Hematopoietic multipotent progenitor cell treated with erythropoietin and hydrocortisone succinate and interleukin-3 and kit ligand, for 4 days (in vitro differentiated cells): ENCODE measurements around the gene PEA15.

Source experiments
- DNase-seq: peaks from one replicate; pipeline ENCODE4 v3.0.0-alpha.2; 2015

The PEA15 gene

DNA sequence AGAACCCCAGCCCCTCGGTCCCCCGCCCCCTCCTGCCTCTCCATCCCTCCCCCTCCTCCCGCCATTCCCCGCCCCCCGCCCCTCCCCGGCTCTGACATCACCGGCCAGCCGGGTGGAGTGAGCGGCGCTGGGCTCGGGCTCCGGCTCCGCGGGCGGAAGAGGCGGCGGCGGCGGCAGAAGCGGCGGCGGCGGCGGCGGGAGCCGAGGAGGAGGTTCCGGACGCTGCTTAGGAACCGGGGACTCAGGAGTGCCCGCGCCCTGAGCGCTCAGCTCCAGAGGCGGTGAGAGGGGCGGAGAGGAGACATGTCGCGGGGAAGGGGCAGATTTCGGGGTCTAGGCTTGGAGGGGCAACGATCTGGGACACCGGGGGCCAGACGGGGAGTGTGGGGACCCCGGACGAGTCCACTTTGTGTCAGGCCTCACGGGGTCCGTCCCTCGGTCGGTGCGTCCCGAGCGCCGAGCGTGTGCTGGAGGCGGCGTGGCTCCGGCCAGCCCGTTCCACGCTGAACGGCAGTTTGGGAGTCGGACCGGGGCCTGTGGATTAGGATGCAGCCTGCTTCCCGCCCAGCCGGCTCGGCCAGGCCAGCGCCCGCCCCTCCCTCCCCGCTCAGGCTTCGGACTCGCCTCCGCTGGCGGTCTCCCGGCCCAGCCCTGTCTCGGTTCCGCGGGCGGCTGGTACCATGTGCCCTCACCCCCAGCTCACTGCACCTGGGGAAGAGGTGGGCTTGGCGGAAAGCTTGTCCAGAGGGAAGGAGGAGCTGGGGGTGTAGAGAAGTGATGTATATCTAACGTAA is at the start of gene PEA15:
Gene PEA15 (plus strand): TSS at position 143 of the 794 bp plus-strand sequence. CDS start 6,161 bp downstream, outside the sequence.
- peak; percentile 83 for DNase-seq

DNA sequence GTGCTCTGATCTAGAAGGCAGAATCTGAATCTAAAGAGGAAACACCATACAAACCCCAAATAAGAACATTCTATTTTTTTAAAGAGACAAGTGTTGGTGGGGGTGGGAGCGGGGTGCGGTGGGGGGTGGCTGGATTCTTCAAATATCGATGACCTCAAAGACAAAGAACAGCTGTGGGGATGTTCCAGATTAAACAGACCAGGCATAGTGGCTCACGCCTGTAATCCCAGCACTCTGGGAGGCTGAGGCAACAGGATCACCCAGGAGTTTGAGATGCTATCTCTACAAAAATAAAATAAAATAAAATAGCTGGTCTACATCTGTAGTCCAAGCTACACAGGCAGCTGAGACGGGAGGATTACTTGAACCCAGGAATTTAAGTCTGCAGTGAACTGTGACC is 48.8 kb upstream of the PEA15 start:
- no peak for DNase-seq

DNA sequence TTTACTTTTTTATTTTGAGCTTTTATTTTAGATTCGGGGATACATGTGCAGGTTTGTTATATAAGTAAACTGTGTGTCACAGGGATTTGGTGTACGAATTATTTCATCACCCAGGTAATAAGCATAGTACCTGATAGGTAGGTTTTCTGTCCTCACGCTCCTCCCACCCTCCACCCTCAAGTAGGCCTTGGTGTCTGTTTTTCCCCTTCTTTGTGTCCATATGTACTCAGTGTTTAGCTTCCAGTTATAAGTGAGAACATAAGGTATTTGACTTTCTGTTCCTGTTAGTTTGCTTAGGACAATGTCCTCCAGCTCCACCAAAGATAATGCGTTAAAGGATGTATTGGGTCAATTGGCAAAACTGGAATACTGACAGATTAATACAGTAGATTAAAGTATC is 48.0 kb upstream of the PEA15 start:
- DNase-seq, result no peak

DNA sequence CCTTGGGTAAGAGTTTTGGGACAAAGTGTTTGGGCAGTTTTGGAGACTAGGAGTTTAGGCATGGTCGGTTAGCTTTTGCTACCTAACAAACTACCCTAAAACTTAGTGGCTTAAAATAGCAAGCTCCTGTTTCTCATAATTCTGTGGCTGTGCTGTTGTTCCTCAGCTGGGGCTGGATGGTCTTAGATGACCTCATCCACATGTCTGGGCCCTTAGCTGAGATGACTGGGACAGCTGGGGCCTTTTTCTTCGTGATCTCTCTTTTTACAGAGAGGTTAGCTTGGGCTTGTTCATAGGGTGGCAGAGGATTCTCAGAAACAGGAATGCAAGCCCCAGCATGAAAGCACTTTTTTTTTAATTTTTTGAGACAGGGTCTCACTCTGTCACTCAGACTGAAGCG is 47.2 kb upstream of the PEA15 start:
- DNase-seq, result no peak

DNA sequence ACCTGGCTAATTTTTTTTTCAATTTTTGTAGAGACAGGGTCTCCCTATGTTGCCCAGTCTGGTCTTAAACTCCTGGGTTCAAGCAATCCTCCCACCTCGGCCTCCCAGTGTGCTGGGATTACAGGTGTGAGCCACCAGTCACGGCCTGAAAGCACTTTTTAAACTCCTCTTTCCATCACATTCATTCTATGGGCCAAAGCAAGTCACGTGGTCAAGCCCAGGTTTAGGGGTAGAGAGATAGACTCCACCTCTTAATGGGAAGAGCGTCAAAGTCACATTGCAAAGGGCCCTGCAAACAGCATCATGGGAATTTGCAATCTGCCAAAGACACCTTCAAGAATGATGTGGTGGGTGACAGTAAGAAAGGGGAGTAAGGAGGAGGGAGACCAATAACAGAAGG is 46.6 kb upstream of the PEA15 start:
- no peak for DNase-seq

DNA sequence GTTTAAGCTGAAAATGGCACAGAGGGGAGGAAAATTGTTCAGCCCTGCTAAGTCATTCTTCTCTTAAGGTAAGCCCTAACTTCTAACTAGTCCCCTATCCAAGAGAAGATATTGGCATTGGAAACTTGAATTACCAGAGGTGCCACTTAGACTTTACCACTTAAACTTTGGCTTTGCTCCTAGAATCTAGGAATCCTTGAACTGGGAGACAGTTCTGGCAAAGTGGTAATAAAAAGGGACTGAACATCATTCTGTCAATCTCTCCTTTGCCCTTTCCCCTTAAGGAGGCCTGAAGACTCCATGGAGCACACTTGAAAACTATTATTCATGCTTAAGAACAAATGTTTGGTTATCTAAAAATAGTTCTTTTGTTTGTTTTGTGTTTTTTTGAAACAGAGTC is 45.3 kb upstream of the PEA15 start:
- no peak for DNase-seq

GRCh38 chr1:160161965-160162705 is 43.0 kb upstream of the PEA15 start:
- DNase-seq, result peak; percentile 53

GRCh38 chr1:160162931-160163330 is 42.3 kb upstream of the PEA15 start:
- peak; percentile 28 for DNase-seq

GRCh38 chr1:160163615-160164014 is 41.6 kb upstream of the PEA15 start:
- DNase-seq, result peak; percentile 54

- DNase-seq, result peak; percentile 16
These were observed 41.1 kb upstream of the PEA15 start for GRCh38 chr1:160164121-160164520.

GRCh38 chr1:160166166-160166868 is 38.9 kb upstream of the PEA15 start:
- DNase-seq, result peak; percentile 48

GRCh38 chr1:160167056-160167455 is 38.1 kb upstream of the PEA15 start:
- no peak for DNase-seq

DNA sequence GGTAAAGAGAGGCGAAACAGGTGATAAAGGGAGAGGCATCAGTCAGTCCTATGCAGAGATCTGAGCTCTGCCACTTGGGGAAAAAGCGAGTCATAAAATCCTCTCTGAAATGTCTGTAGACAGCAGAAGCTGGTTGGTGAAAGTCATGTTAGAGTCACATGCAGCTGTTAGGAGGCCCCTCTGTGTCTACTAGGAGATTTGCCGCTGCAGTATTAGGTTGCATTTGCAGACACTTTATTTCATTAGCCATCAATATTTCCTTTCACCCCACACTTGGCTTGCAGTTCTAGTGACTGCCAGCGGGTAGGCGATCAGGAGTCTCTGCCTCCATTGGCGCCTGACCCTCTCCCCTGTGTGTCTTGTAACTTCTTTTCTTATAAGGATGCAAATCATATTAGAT is 37.6 kb upstream of the PEA15 start:
- DNase-seq, result peak; percentile 37

DNA sequence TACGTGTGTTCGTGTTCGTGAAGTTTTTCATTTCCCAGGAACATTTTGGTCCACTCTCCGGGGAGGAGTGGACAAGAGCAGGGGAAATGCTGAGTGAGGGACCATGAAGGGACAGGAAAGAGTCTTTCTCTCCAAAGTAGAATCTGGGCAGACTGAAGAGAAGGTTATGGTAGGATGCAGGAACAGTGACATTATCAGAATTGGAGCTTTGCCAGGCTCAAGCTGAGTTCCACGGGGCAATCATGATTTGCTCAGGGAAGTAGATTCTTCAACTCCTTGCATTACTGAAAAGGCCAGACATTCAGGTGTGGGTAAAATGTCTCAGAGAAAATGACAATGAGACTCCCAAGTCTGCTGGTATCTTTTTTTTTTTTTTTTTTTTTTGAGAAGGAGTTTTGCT is 37.2 kb upstream of the PEA15 start:
- peak; percentile 35 for DNase-seq

- peak; percentile 21 for DNase-seq
These were observed 36.4 kb upstream of the PEA15 start for GRCh38 chr1:160168609-160169369.

DNA sequence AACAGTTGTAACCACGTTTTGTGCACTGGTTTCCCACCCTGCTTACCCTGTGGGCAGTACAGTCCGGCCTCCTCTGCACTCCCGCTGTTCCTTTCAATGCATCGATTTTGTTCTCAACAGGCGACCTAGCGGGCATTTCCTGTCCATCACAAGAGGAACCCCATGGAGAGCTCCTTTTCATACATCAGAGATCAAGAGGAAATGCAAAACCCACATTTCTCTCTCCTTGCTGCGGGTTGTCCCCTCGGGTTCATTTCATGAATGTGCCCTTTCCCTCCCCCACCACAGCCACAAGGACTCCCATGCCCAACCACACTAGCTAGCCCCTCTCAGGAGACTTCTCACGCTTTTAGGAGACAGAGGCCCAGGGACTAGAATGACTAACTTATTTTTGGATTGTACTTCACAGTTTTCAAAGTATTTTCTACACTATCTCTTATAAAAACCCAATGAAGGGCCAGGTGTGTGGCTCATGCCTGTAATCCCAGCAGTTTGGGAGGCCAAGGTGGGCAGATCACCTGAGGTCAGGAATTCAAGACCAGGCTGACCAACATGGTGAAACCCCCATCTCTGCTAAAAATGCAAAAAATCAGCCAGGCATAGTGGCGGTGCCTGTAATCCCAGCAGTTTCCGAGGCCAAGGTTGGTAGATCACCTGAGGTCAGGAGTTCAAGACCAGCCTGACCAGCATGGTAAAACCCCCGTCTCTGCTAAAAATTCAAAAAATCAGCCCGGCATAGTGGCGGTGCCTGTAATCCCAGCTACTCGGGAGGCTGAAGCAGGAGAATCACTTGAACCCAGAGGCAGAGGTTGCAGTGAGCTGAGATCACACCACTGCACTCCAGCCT is 35.4 kb upstream of the PEA15 start:
- peak; percentile 77 for DNase-seq

DNA sequence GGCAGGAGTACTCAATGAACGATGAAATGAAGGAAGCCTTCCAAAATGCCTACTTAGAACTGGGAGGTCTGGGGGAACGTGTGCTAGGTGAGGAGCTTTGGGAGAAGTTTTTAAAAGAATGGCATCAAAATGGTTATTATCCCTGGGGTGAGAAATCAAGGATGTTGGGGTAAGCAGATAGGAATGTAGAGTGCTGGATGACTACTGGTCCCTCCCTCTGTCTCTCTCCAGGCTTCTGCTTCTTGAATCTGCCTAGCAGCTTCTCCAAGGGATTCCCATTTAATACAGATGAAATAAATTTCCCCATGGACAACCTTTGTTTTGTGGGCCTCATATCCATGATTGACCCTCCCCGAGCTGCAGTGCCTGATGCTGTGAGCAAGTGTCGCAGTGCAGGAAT is 33.8 kb upstream of the PEA15 start:
- no peak for DNase-seq

DNA sequence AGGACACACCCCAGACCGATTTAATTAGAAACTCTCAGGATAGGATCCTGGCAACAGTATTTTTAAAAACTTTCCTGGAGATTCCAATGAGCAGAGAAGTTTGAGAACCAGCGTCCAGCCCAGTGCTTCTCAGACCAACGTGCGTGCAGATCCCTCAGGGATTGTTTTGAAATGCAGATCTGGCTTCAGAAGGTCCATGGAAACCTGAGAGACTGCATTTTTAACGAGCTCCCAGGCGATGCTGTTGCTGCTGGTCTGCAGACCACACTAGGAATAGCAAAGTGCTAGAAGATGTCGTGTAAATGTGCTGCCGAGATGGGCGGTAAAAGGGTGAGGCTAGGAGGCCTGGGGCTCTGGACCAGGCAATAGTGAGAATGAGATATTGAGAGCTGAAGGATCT is 33.2 kb upstream of the PEA15 start:
- no peak for DNase-seq

DNA sequence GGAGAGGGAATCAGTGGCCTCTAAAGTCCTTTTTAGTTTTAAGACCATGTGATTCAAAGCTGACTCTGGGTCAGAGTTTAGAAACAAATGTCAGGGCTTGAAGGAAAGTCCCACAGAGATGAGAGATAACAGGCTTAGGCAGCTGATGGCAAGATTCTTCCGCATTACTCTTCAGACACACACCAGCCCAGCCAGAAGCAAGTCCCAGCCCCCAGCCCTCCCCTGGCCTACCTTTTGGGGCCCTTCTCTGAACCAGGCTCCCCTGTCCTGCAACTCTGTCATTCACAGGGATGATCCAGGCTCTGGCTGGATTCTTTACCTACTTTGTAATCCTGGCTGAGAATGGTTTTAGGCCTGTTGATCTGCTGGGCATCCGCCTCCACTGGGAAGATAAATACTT is 28.0 kb upstream of the PEA15 start:
- peak; percentile 39 for DNase-seq

DNA sequence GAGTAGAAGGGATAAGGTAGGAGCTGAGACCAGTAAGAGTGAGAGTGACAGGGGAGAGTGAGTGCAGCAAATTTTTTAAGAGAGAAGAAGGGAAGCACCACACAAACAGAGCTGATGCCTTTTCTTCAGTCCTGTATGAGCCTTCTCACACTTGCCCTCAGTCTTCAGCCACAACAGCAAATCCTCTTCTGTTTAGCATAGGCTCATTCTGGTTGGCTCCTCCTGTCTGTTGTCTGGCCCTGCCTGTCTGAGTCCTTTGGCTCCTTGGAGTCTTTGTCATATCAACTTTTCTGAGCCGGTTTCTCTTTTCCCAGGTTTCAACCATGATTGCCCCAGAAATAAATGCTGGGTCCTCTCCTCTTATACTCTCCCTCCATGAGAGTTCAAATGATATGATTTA is 27.5 kb upstream of the PEA15 start:
- DNase-seq, result no peak

DNA sequence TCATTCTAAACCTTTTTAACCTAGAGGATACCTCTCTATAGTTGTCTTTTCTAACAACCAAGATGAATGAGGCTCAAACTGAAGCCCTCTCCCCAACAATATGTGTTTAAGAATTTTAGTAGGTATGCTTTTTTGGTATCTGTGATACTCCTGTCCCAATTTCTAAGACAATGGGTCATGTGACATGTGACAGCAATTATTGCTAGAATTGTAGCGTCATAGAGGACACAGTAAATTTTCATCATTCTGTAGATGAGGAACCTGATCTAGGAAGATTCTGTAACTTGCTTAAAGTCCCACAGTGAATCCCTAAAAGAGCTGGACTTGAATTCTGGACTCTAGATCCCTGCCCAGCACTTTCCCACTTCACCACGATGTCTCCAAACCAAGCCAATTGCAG is 26.5 kb upstream of the PEA15 start:
- no peak for DNase-seq

DNA sequence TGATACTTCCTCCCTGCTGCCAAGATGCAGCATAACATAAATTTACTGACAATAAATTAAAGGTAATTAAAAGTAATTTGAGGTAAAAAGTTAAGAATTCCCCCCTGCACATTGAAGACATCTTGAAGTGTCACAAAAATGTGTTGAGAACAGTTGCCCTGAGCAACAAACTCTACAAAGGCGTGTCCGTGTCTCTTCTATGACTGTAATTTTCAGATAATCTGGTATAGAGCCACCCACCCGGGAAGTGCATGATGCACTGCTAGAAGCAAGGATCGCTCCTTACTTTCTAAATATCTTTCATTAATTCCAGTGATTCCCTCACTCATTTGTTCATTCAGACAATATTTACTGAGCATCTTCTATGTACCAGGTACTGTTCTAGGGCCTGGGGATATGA is 25.8 kb upstream of the PEA15 start:
- peak; percentile 20 for DNase-seq
